HepG2 (cell line): ENCODE results near the gene ZDHHC14. TPM values are rescaled to one million over a fixed set of nuclear protein-coding genes. Genes with fewer than 3 reads are reported as not detected.

Experiments
- ADNP ChIP-seq: sonication (generic); formaldehyde crosslinking; IDR thresholded peaks from 2 replicates; pipeline ENCODE4 v1.4.0; 2020; ENCODE audit warnings: missing genetic modification reagents
- DMAP1 ChIP-seq: IDR thresholded peaks from 2 replicates; pipeline ENCODE4 v1.6.1; 2016
- DNMT3B ChIP-seq: conservative IDR thresholded peaks from 2 replicates; pipeline ENCODE4 v1.6.1; 2016; ENCODE audit warnings: missing biosample characterization, control low read depth
- E2F1 ChIP-seq: sonication (generic); formaldehyde crosslinking; IDR thresholded peaks from 2 replicates; pipeline ENCODE4 v1.5.0; 2020; ENCODE audit warnings: missing genetic modification reagents
- FLYWCH1 ChIP-seq: sonication (generic); formaldehyde crosslinking; IDR thresholded peaks from 2 replicates; pipeline ENCODE4 v1.8.1; 2023; ENCODE audit warnings: mild to moderate bottlenecking, missing genetic modification reagents
- MAZ ChIP-seq, 2 experiments: sonication (generic) in 1 of 2; formaldehyde crosslinking in 1 of 2; IDR thresholded peaks; 2 replicates each; pipeline versions ENCODE4 v1.5.0 to v1.6.1; 2012 to 2020; ENCODE audit warnings: low read depth in 2 of 2, mild to moderate bottlenecking in 2 of 2, borderline replicate concordance in 1 of 2, improper control_type of control experiment in 1 of 2, low read length in 1 of 2, missing genetic modification reagents in 1 of 2, moderate library complexity in 1 of 2
- NFIC ChIP-seq: IDR thresholded peaks from 2 replicates; pipeline ENCODE4 v1.6.1; 2012; ENCODE audit warnings: mild to moderate bottlenecking, low read length, inconsistent platforms
- PBX2 ChIP-seq: IDR thresholded peaks from 2 replicates; pipeline ENCODE4 v1.6.1; 2016; ENCODE audit warnings: control low read depth
- PCBP2 ChIP-seq: fragments of 200-400 bp; formaldehyde crosslinking; optimal IDR thresholded peaks from 2 replicates; pipeline ENCODE3; 2018; ENCODE audit warnings: low read length, low read depth; ENCODE audit not compliant: poor library complexity, severe bottlenecking
- PITX1 ChIP-seq: sonication (generic); formaldehyde crosslinking; IDR thresholded peaks from 2 replicates; pipeline ENCODE4 v1.5.1; 2020; ENCODE audit warnings: mild to moderate bottlenecking, missing genetic modification reagents
- USF2 ChIP-seq, 2 experiments: sonication (generic) in 1 of 2; formaldehyde crosslinking in 1 of 2; IDR thresholded peaks; 2 replicates each; pipeline versions ENCODE4 v1.5.1 to v1.6.1; 2011 to 2020; ENCODE audit warnings: borderline replicate concordance in 1 of 2, low read depth in 1 of 2, low read length in 1 of 2, mild to moderate bottlenecking in 1 of 2, missing genetic modification reagents in 1 of 2, moderate library complexity in 1 of 2
- ZFP41 ChIP-seq: sonication (generic); formaldehyde crosslinking; IDR thresholded peaks from 2 replicates; pipeline ENCODE4 v1.4.0; 2020; ENCODE audit warnings: mild to moderate bottlenecking, missing genetic modification reagents, borderline replicate concordance
- ZFYVE20 ChIP-seq: sonication (generic); formaldehyde crosslinking; IDR thresholded peaks from 2 replicates; pipeline ENCODE4 v1.8.0; 2023; ENCODE audit warnings: low read depth, mild to moderate bottlenecking, moderate library complexity, missing genetic modification reagents, borderline replicate concordance
- ZKSCAN8 ChIP-seq: IDR thresholded peaks from 2 replicates; pipeline ENCODE4 v1.6.1; 2016; ENCODE audit warnings: borderline replicate concordance, missing genetic modification reagents, missing compliant biosample characterization
- ZNF383 ChIP-seq: sonication (generic); formaldehyde crosslinking; IDR thresholded peaks from 2 replicates; pipeline ENCODE4 v1.4.0; 2020; ENCODE audit warnings: missing genetic modification reagents, mild to moderate bottlenecking, borderline replicate concordance
- ZNF496 ChIP-seq: sonication (generic); formaldehyde crosslinking; IDR thresholded peaks from 2 replicates; pipeline ENCODE4 v1.8.1; 2023; ENCODE audit warnings: mild to moderate bottlenecking, moderate library complexity, missing genetic modification reagents; ENCODE audit not compliant: insufficient replicate concordance
- ZNF503 ChIP-seq: sonication (generic); formaldehyde crosslinking; IDR thresholded peaks from 2 replicates; pipeline ENCODE4 v1.4.0; 2020; ENCODE audit warnings: missing genetic modification reagents
- ZNF792 ChIP-seq: IDR thresholded peaks from 2 replicates; pipeline ENCODE4 v1.6.1; 2016
- ZSCAN30 ChIP-seq: sonication (generic); formaldehyde crosslinking; IDR thresholded peaks from 2 replicates; pipeline ENCODE4 v1.5.0; 2020; ENCODE audit warnings: mild to moderate bottlenecking, missing genetic modification reagents
- polyA plus RNA-seq, 8 experiments: library from polyadenylated mRNA; depleted of rRNA in 3 of 8; stranded (reverse) in 7 of 8; unstranded in 1 of 8; fragments of >200 nt; fragmentation: Illumina TruSeq in 4 of 8; extraction: Trizol in 4 of 8; gene quantifications; 2 replicates each; pipeline versions ENCODE4 v1.2.1 to v1.2.3, GENCODE V29; 2011 to 2016; ENCODE audit warnings: low read depth in 4 of 8, missing spikeins in 1 of 8, mixed read lengths in 1 of 8; ENCODE audit not compliant: insufficient read depth in 1 of 8
- total RNA-seq, 5 experiments: library from RNA; depleted of rRNA; stranded (reverse); fragments of >200 nt; fragmentation: Illumina TruSeq; extraction: Trizol; gene quantifications; 2 replicates each; pipeline ENCODE4 v1.2.3, GENCODE V29; 2016; ENCODE audit warnings: low read depth in 1 of 5

ZDHHC14 gene
- total and polyA plus RNA-seq, 2 of the 13 experiments (the other 11 are each of a cell fraction or from before 2014, with no cell fraction given) = 3.7 to 9.5 TPM

GRCh38 chr6:157380779-157381561 is at the start of gene ZDHHC14 (continued):
- TF ChIP-seq PCBP2 (no peak), DNMT3B (CRISPR knock-in tag) (0 out of 2 replicates have a peak, but pooled peaks have one; percentile 57), PITX1 (CRISPR knock-in tag) (no peak; the same call in 1 of the 2 replicates), ZKSCAN8 (CRISPR knock-in tag) (0 out of 2 replicates have a peak, but pooled peaks have one; percentile 30), DMAP1 (CRISPR knock-in tag) (no peak; the same call in 1 of the 2 replicates), ZFP41 (CRISPR knock-in tag) (peak; percentile 67; the same call in 1 of the 2 replicates), NFIC (no peak; the same call in 1 of the 2 replicates), FLYWCH1 (CRISPR knock-in tag) (no peak), ZNF383 (CRISPR knock-in tag) (0 out of 2 replicates have a peak, but pooled peaks have one; percentile 3), ZSCAN30 (CRISPR knock-in tag) (no peak; the same call in 1 of the 2 replicates), ADNP (CRISPR knock-in tag) (no peak), ZFYVE20 (no peak), USF2 (IDR thresholded peaks at IDR 0.05; ENCODE audit: low read depth, low read length) (no peak), USF2 (CRISPR knock-in tag; IDR thresholded peaks at IDR 0.05; ENCODE audit: borderline replicate concordance) (no peak), E2F1 (CRISPR knock-in tag) (peak; percentile 31; the same call in 1 of the 2 replicates), ZNF503 (CRISPR knock-in tag) (peak; percentile 23; the same call in 1 of the 2 replicates), PBX2 (CRISPR knock-in tag) (no peak), ZNF792 (CRISPR knock-in tag) (peak; percentile 59), MAZ (IDR thresholded peaks at IDR 0.05; ENCODE audit: borderline replicate concordance, low read depth, low read length) (0 out of 2 replicates have a peak, but pooled peaks have one; percentile 13), MAZ (CRISPR knock-in tag; IDR thresholded peaks at IDR 0.05; ENCODE audit: low read depth) (peak; percentile 29; the same call in 1 of the 2 replicates), ZNF496 (CRISPR knock-in tag) (no peak)
